ENCODE results near the gene ZNF689. TPM values are rescaled to one million over a fixed set of nuclear protein-coding genes. Genes with fewer than 3 reads are reported as not detected.

ZNF689 gene
- total and polyA plus RNA-seq, 2 of the 13 experiments (the other 11 are each of a cell fraction or from before 2014, with no cell fraction given): 9.7 to 19.5 TPM

- TF ChIP-seq, protein P1, sequence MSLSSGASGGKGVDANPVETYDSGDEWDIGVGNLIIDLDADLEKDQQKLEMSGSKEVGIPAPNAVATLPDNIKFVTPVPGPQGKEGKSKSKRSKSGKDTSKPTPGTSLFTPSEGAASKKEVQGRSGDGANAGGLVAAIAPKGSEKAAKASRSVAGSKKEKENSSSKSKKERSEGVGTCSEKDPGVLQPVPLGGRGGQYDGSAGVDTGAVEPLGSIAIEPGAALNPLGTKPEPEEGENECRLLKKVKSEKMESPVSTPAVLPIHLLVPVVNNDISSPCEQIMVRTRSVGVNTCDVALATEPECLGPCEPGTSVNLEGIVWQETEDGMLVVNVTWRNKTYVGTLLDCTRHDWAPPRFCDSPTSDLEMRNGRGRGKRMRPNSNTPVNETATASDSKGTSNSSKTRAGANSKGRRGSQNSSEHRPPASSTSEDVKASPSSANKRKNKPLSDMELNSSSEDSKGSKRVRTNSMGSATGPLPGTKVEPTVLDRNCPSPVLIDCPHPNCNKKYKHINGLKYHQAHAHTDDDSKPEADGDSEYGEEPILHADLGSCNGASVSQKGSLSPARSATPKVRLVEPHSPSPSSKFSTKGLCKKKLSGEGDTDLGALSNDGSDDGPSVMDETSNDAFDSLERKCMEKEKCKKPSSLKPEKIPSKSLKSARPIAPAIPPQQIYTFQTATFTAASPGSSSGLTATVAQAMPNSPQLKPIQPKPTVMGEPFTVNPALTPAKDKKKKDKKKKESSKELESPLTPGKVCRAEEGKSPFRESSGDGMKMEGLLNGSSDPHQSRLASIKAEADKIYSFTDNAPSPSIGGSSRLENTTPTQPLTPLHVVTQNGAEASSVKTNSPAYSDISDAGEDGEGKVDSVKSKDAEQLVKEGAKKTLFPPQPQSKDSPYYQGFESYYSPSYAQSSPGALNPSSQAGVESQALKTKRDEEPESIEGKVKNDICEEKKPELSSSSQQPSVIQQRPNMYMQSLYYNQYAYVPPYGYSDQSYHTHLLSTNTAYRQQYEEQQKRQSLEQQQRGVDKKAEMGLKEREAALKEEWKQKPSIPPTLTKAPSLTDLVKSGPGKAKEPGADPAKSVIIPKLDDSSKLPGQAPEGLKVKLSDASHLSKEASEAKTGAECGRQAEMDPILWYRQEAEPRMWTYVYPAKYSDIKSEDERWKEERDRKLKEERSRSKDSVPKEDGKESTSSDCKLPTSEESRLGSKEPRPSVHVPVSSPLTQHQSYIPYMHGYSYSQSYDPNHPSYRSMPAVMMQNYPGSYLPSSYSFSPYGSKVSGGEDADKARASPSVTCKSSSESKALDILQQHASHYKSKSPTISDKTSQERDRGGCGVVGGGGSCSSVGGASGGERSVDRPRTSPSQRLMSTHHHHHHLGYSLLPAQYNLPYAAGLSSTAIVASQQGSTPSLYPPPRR (CRISPR knock-in tag; IDR thresholded peaks at IDR 0.05; ENCODE audit: borderline replicate concordance): peak; percentile 55; the same call in 1 of the 2 replicates
- TF ChIP-seq TGIF2 (CRISPR knock-in tag; IDR thresholded peaks at IDR 0.05): no peak
- no peak; the same call in 1 of the 2 replicates for TF ChIP-seq ATF7-NPFF (CRISPR knock-in tag; IDR thresholded peaks at IDR 0.05; ENCODE audit: low read depth)
- no peak for TF ChIP-seq SP140L (CRISPR knock-in tag; IDR thresholded peaks at IDR 0.05; ENCODE audit: borderline replicate concordance)
- peak; percentile 4; the same call in 1 of the 2 replicates for TF ChIP-seq HDAC1 (CRISPR knock-in tag; IDR thresholded peaks at IDR 0.05)
- TF ChIP-seq ARHGAP35 (CRISPR knock-in tag; IDR thresholded peaks at IDR 0.05; ENCODE audit: borderline replicate concordance): no peak
- TF ChIP-seq ESRRA (CRISPR knock-in tag; IDR thresholded peaks at IDR 0.05; ENCODE audit: low read depth): peak; percentile 63; the same call in 1 of the 2 replicates
- TF ChIP-seq, protein P2, sequence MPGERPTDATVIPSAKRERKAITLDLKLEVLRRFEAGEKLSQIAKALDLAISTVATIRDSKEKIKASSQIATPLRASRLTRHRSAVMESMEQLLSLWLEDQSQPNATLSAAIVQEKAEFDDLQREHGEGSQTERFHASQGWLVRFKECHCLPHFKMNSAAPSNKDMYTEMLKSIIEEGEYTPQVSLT (CRISPR knock-in tag; IDR thresholded peaks at IDR 0.05; ENCODE audit: borderline replicate concordance, low read depth): no peak
- no peak for TF ChIP-seq AGO2 (optimal IDR thresholded peaks at IDR 0.05; ENCODE audit: low read depth, low read length)
- TF ChIP-seq, protein P3, sequence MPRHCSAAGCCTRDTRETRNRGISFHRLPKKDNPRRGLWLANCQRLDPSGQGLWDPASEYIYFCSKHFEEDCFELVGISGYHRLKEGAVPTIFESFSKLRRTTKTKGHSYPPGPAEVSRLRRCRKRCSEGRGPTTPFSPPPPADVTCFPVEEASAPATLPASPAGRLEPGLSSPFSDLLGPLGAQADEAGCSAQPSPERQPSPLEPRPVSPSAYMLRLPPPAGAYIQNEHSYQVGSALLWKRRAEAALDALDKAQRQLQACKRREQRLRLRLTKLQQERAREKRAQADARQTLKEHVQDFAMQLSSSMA (CRISPR knock-in tag; IDR thresholded peaks at IDR 0.05): peak; percentile 10; the same call in 1 of the 2 replicates
- no peak for TF ChIP-seq BCLAF1 (IDR thresholded peaks at IDR 0.05)
- TF ChIP-seq ADNP (CRISPR knock-in tag; IDR thresholded peaks at IDR 0.05): no peak; the same call in 1 of the 2 replicates
- no peak; the same call in 1 of the 2 replicates for TF ChIP-seq TSC22D2 (CRISPR knock-in tag; IDR thresholded peaks at IDR 0.05; ENCODE audit: borderline replicate concordance)
- TF ChIP-seq, protein P4, sequence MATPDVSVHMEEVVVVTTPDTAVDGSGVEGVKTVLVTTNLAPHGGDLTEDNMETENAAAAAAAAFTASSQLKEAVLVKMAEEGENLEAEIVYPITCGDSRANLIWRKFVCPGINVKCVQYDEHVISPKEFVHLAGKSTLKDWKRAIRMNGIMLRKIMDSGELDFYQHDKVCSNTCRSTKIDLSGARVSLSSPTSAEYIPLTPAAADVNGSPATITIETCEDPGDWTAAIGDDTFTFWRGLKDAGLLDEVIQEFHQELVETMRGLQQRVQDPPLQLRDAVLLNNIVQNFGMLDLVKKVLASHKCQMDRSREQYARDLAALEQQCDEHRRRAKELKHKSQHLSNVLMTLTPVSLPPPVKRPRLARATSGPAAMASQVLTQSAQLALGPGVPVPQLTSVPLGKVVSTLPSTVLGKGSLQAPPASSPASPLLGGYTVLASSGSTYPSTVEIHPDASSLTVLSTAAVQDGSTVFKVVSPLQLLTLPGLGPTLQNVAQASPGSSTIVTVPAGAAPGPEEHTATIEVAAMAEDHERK (CRISPR knock-in tag; IDR thresholded peaks at IDR 0.05; ENCODE audit: low read depth): no peak
- TF ChIP-seq ZNF543 (CRISPR knock-in tag; IDR thresholded peaks at IDR 0.05): peak; percentile 88
These were observed 40.4 kb upstream of the ZNF689 start, which contains the start of gene PRR14 (continued) for GRCh38 chr16:30650369-30651123.

Measured in HepG2 (cell line).